Measurements from ENCODE around the gene OTOP2.

The OTOP2 gene

DNA sequence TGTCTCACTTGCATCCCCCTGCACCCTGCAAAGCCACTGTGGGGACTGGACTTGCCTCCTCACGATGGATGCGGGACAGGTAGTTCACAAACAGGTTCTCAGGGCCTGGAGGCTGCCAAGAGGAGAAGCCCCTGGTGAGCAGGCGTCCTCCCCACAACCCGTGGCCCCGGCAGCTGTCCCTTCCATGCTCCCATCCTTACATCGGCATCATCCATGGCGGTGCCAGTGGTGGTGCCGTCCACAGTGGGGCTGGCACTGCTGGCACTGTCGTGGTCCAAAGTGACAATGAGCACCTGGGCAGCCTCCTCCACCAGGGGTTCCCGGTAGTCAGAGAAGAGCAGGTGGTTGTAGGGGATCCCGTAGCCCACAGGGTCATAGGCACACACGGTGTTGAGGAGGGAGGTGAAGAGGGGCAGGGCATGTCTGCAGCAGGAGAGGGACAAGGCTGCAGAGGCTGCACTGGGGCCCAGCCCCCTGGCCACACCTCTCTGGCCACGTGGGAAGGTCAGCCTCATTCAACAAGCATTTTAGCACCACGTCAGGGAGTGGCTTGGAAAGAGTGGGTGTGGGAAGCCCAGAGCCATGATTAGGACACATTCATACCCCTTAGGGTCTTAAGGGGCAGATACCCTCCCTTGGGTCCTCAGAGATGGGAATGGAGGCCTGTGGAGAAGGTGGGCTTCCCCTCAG is 35.9 kb downstream of the OTOP2 start:
- TF ChIP-seq, protein P1, sequence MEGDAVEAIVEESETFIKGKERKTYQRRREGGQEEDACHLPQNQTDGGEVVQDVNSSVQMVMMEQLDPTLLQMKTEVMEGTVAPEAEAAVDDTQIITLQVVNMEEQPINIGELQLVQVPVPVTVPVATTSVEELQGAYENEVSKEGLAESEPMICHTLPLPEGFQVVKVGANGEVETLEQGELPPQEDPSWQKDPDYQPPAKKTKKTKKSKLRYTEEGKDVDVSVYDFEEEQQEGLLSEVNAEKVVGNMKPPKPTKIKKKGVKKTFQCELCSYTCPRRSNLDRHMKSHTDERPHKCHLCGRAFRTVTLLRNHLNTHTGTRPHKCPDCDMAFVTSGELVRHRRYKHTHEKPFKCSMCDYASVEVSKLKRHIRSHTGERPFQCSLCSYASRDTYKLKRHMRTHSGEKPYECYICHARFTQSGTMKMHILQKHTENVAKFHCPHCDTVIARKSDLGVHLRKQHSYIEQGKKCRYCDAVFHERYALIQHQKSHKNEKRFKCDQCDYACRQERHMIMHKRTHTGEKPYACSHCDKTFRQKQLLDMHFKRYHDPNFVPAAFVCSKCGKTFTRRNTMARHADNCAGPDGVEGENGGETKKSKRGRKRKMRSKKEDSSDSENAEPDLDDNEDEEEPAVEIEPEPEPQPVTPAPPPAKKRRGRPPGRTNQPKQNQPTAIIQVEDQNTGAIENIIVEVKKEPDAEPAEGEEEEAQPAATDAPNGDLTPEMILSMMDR (conservative IDR thresholded peaks at IDR 0.05; ENCODE audit: low read depth, low read length), result no peak
- H3K4me3 ChIP-seq (ENCODE audit: low read depth, low read length), result no peak overlapping the region
- DNase-seq (ENCODE audit: low read depth), result peak; percentile 23

DNA sequence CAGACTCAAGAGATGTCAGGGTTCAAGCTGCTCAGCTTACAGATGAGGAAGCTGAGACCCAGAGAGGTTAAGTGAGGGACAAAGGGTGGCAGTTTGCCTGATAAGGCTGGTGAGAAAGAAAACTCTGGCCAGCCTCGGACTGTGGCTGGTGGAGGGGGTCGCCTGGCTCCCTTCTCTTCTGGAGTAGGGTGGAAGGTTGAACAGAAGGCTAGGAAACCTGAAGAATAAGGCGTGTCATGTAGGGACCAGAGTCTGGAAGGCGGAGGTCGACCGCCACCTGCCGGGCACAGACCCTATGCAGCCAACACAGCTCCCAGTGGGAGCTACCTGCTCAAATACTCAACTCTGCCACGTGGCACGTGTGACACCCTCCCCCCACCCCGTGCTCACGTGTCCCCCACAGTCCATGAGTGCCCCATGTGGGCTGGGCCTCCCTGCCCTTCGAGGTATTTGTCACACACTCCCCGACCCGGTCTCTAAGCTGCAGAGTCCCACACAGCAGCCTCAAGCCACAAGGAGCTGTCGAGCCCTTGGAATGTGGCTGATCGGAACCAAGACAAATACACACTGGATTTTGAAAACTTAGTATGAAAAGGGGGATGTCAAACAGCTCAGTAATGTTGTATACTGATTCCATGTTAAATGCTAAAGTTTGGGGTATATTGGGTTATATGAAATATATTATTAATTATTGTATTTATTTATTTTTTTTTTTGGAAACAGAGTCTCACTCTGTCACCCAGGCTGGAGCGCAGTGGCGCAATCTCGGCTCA is 36.7 kb downstream of the OTOP2 start:
- DNase-seq (ENCODE audit: low read depth), result peak; percentile 41
- TF ChIP-seq, protein P1 (conservative IDR thresholded peaks at IDR 0.05; ENCODE audit: low read depth, low read length), result peak; percentile 49
- H3K4me3 ChIP-seq (ENCODE audit: low read depth, low read length), result no peak overlapping the region

DNA sequence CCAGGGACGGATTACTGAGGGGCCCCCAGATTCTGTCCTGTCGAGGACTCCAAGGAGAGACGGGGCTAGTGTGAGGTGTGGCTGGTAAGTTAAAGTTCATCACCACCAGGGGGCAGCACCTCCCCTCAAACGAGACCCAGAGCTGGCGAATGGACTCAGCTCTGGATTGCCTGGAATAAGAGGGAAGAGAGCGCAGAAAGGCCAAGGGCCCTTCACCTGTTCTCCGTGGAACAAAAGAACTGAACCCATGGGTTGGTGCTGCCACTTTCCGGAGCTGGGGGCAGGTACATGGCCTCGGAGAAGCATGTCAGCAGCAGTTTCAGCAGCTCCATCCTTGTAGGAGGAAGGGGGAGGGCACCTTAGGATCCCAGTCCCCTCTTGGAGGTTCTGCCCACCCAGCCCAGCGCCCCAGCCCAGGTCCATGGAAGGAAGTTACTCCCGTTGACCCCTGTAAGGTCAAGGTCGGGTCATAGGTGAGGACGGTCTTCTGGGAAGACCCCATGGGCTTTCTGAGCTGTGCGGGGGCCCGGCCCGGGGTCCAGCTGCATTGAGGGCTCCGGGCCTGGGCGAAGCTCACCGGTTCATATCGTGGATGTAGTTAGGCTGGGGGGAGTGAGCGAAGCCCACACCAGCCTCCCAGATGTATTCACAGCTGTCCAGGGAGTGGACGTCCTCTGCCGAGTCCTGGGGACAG is 37.7 kb downstream of the OTOP2 start:
- DNase-seq (ENCODE audit: low read depth), result peak; percentile 90
- no peak overlapping the region for H3K4me3 ChIP-seq (ENCODE audit: low read depth, low read length)
- TF ChIP-seq, protein P1 (conservative IDR thresholded peaks at IDR 0.05; ENCODE audit: low read depth, low read length), result peak; percentile 81

DNA sequence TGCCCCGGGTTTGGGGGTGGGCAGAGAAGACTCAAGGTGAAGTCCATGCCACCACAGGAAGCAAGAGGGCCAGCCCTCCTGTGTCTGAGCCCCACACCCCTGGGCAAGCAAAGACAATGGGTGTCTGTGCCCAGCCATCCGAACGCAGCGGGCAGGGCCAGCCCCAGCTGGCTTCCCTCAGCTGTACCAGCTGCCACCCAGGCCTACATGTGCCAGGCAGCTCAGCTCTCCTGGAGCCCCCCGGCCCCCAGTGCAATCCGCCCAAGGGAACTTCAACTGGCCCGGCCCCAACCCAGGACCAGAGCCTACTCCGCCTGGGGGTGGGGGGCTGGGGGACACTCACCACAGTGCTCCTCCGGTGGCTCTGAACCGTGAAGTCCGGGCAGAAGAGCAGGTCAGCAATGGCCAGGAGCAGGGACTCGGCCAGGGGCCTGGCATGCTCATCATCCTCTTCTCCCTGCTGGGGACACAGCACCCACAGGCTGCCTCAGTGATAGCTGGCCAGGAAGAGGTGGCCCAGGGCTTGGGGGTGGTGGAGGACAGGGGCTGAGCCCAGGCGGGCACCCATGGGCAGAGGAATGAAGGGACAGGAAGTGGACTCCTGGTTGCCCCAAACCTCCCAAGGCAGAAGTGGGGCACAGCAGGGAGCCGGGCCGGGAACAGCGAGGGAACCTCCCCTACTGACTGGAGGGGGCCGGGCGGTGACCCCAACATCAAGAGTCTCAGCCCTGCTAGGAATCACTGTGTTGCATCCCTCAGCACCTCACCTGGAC is 38.7 kb downstream of the OTOP2 start:
- no peak overlapping the region for H3K4me3 ChIP-seq (ENCODE audit: low read depth, low read length)
- TF ChIP-seq, protein P1 (conservative IDR thresholded peaks at IDR 0.05; ENCODE audit: low read depth, low read length), result no peak
- no peak for DNase-seq (ENCODE audit: low read depth)

DNA sequence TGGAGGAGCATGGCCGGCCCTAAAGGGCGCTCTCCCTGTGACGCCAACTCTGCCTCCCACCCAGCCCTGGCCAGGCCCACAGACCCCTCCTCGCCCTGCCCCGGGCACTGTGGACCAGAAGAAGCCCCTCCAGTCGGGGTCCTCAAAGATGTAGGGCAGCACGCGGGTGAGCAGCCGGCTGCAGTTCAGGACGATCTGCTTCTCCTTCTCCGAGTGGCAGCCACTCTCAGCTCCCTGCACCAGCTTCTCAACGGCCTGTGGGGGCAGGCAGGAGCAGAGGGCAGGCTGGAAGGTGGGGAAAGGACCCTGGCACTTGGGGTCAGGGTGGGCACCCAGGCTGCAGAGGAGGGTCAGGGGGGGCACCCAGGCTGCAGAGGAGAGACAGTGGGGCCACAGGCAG is 39.6 kb downstream of the OTOP2 start:
- no peak for DNase-seq (ENCODE audit: low read depth)
- TF ChIP-seq, protein P1 (conservative IDR thresholded peaks at IDR 0.05; ENCODE audit: low read depth, low read length), result peak; percentile 40

DNA sequence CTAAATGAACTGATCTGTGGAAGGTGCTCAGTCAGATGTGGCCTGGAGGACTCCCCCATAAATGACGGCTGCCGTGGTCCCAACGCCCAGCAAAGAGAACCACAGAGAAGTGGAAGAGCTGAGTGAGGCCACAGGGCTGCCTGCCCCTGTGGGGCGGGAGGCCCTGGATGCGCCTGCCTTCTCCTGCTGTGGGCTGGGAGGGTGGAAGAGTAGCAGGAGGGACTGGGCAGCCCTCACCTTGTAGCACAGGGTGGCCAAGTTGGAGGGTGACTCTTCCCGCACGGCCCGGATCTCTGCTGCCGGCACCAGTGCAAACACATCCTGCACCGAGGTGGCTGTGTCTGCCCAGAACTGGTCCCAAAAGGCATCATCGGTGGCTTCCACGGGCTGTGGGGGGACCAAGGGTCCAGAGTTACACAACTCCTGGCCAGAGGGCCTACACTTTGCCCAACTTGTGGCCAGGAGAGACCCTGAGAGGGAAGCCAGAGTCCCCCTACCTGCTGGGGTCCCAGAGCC is 40.2 kb downstream of the OTOP2 start:
- TF ChIP-seq, protein P1 (conservative IDR thresholded peaks at IDR 0.05; ENCODE audit: low read depth, low read length), result no peak
- no peak overlapping the region for H3K4me3 ChIP-seq (ENCODE audit: low read depth, low read length)
- no peak for DNase-seq (ENCODE audit: low read depth)

More for the DNA sequence above, 39.6 kb downstream of the OTOP2 start:
- H3K4me3 ChIP-seq (ENCODE audit: low read depth, low read length), result no peak overlapping the region
